ENCODE results near the gene CCNL1. TPM values are rescaled to one million over a fixed set of nuclear protein-coding genes. Genes with fewer than 3 reads are reported as not detected.

Gene CCNL1
- total RNA-seq, 4 donors from 2014 or later: 378 to 875 (median 605) TPM

DNA sequence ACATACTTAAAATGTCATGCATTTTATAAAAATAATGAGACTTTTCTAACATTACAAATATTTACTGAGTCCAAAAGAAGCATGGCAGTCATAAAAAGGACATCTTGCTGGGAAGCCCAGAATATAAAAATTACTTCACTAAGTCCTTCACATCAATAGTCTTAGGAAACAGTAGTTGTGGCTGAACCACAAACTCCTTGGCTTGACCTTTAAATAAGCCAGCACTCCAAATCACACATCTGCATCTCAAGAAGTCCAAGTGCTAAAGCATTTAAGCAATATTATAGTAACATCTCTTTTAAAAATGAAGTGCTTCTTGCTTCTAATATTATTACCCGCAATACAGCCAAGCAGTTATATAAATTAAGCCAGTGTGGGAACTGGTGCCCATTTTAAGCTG, 8.8 kb downstream of the CCNL1 start:
- ATAC-seq (ENCODE audit: low FRiP score) (no peak), DNase-seq (ENCODE audit: low spot score) (no peak)
- TF ChIP-seq, protein P1, sequence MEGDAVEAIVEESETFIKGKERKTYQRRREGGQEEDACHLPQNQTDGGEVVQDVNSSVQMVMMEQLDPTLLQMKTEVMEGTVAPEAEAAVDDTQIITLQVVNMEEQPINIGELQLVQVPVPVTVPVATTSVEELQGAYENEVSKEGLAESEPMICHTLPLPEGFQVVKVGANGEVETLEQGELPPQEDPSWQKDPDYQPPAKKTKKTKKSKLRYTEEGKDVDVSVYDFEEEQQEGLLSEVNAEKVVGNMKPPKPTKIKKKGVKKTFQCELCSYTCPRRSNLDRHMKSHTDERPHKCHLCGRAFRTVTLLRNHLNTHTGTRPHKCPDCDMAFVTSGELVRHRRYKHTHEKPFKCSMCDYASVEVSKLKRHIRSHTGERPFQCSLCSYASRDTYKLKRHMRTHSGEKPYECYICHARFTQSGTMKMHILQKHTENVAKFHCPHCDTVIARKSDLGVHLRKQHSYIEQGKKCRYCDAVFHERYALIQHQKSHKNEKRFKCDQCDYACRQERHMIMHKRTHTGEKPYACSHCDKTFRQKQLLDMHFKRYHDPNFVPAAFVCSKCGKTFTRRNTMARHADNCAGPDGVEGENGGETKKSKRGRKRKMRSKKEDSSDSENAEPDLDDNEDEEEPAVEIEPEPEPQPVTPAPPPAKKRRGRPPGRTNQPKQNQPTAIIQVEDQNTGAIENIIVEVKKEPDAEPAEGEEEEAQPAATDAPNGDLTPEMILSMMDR (IDR thresholded peaks at IDR 0.05): no peak

DNA sequence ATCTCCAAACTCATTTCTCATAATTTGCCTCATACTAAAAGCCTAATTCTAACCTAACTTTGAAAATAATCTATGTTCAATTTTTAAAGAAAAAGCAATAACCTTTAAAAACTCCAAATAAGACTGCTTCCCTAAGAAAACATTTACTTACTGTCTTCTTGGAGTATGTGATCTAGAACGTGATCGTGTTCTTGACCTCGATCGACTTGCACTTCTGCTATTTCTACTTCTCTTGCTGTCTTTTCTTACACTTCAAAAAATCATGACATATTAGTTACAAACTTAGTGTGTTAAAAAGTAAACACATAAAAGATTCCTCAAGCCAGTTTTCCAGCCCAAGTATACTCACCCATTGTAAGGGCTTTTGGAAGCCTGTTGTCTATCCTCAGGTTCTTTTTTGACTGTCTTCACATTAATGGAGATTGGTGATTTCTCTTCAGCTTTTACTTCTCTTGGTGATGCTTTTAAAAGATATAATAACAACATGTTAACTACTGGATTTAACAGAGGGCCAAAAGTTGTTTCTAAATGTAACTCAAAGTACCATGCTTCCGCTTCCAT, 10.7 kb downstream of the CCNL1 start:
- no peak for ATAC-seq (ENCODE audit: low FRiP score)
- TF ChIP-seq, protein P1 (IDR thresholded peaks at IDR 0.05): no peak
- no peak for DNase-seq (ENCODE audit: low spot score)

DNA sequence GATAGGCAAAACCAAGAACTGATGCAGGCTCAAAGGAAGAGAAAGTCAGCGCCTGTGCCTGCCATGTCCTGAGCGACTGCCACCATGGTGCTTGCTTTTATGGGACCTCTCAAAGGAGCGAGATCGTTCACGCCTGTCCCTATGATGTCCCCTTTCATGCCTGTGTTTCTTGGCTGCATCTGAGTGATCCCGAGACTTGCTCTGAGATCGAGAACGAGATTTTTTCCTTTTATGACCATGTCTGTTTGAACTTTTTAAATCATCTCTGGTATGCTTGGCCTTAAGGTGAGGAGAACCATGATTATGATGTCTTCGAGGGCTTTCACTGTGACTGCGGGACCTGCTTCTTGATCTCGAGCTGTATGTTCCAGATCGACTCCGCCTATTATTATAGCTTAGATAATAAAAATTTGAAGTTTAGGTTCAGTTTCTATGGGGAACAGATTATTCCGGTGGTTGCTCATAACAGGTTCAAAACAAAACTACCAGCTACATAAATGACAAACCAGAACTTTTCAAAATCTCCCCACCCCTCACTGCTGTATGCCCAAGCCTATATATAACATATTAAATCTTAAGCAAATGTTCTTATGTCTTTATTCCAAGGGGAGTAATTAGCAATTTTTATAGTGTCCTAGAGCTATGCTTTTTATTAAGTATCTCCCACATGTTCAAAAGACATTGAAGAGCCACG, 11.6 kb downstream of the CCNL1 start:
- DNase-seq (ENCODE audit: low spot score) (no peak), ATAC-seq (ENCODE audit: low FRiP score) (no peak)
- TF ChIP-seq, protein P1 (IDR thresholded peaks at IDR 0.05): no peak

DNA sequence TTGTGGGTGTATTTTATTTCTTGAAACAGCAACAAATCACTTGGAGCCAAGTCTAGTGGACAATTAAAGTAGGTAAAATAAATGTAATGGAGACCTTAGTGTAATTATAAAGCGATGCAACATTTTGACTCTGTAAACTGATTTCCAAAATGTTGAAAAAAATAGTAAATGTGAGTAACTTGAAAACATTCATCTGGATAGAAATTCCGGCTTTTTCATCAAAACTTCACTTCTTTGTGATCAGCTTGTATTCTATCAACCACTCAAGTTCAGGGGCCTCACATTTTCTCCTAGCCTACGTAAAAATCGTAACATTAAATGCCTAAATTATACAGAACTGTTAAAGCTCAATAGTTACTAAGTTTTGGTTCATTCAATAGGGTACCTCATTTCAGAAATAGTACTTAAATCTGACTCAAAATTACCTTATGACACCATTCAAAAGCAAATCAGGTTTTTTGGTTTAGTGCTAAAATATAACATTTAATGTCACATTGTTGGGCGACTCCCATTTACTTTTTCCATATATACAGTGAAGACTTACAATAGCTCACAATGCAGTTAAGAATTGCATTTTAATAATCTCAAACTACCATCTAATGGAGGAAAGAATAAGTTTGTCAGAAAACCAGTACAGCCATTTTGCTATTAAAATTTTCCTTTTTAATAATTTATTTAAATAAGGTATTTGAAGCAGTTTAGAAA, 12.7 kb downstream of the CCNL1 start:
- DNase-seq (ENCODE audit: low spot score): no peak
- no peak for ATAC-seq (ENCODE audit: low FRiP score)
- TF ChIP-seq, protein P1 (IDR thresholded peaks at IDR 0.05): no peak

DNA sequence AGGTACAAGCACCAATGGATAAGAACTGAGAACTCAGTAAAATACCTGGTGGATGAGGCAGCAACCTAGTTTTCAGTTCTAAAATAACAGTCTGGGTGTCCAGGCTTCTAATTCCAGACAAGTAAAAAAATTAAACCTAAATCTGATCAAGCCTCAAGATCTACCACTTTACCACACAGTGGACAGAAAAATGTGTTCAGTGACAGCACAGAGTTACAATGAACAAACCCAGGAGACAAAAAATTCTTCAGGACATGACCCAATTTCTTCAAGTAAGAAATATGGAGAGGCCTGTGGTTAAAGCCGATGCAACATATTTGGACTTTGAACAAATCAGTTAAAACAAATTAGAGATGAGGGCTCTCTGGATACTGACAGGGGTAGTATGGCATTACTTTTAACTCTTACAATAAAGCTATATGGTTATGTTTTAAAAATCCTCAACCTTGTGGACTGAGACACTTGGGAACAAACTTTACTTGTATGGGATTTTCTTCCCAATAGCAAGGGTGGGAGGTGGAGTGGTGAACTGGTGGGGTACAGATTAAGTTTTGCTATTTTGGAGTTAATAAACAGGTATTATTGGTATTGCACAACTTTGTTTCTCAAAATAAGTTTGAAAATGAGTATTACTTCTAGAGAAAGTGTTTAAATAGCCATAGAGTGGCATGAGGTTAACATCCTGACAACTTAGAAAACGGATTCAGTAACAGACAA, 14.2 kb downstream of the CCNL1 start:
- DNase-seq (ENCODE audit: low spot score) (no peak), ATAC-seq (ENCODE audit: low FRiP score) (no peak)
- TF ChIP-seq, protein P1 (IDR thresholded peaks at IDR 0.05): no peak

DNA sequence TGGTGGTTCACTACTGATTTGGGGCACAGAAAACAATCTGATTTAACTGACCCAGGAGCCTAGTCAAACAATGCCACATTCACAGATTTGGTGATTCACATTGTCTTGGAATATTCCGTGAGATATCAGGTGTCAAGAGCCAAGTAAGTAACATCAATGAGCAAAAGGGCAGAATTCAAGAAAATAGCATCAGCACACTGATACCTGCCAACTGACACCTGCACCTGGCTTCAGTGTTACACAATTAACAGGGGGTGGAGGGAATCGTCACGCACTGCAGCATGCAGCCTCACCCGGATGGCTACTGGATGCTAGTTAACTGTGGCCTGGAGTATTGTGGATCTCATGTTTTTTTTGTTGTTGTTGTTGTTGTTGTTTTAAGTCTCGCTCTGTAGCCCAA, 17.6 kb downstream of the CCNL1 start:
- TF ChIP-seq, protein P1 (IDR thresholded peaks at IDR 0.05): no peak
- DNase-seq (ENCODE audit: low spot score) (no peak), ATAC-seq (ENCODE audit: low FRiP score) (no peak)

Data from omental fat pad (tissue), 4 donors.